HG02970 (cell line): ENCODE measurements around the gene SLC22A23.

ENCODE experiments used
- ATAC-seq: cut with Tn5 transposase; IDR thresholded peaks from one replicate; pipeline ENCODE4 v1.9.1; 2021; ENCODE audit warnings: mild to moderate bottlenecking, moderate library complexity, moderate number of reproducible peaks; ENCODE audit not compliant: unreplicated experiment, low FRiP score

Gene SLC22A23

GRCh38 chr6:3456898-3457709 is at the start of gene SLC22A23:
Gene SLC22A23, minus strand, starts transcription at chr6:3457050. Its CDS starts 491 bp downstream, at chr6:3456559.
- peak; percentile 51 for ATAC-seq

- ATAC-seq: no peak
These were observed 49.4 kb upstream of the SLC22A23 start for GRCh38 chr6:3506200-3506599.

GRCh38 chr6:3504938-3505805 is 48.3 kb upstream of the SLC22A23 start:
- no peak for ATAC-seq

GRCh38 chr6:3504354-3504753 is 47.5 kb upstream of the SLC22A23 start:
- no peak for ATAC-seq

- no peak for ATAC-seq
These were observed 45.1 kb upstream of the SLC22A23 start for GRCh38 chr6:3501826-3502500.

GRCh38 chr6:3500262-3501014 is 43.6 kb upstream of the SLC22A23 start:
- ATAC-seq: no peak

- no peak for ATAC-seq
These were observed 42.8 kb upstream of the SLC22A23 start for GRCh38 chr6:3499603-3500002.

GRCh38 chr6:3496395-3496794 is 39.5 kb upstream of the SLC22A23 start:
- no peak for ATAC-seq

- no peak for ATAC-seq
These were observed 37.7 kb upstream of the SLC22A23 start for GRCh38 chr6:3494391-3495100.

GRCh38 chr6:3490625-3490980 is 33.8 kb upstream of the SLC22A23 start:
- no peak for ATAC-seq

GRCh38 chr6:3489961-3490624 is 33.2 kb upstream of the SLC22A23 start:
- no peak for ATAC-seq

GRCh38 chr6:3489027-3489757 is 32.3 kb upstream of the SLC22A23 start:
- no peak for ATAC-seq

- no peak for ATAC-seq
These were observed 28.1 kb upstream of the SLC22A23 start for GRCh38 chr6:3484946-3485345.

GRCh38 chr6:3484192-3484591 is 27.3 kb upstream of the SLC22A23 start:
- no peak for ATAC-seq

- ATAC-seq: no peak
These were observed 26.8 kb upstream of the SLC22A23 start for GRCh38 chr6:3483675-3484074.

GRCh38 chr6:3482869-3483268 is 26.0 kb upstream of the SLC22A23 start:
- no peak for ATAC-seq

- ATAC-seq: no peak
These were observed 24.8 kb upstream of the SLC22A23 start for GRCh38 chr6:3481640-3482039.

GRCh38 chr6:3480009-3480408 is 23.2 kb upstream of the SLC22A23 start:
- no peak for ATAC-seq

GRCh38 chr6:3473773-3474172 is 16.9 kb upstream of the SLC22A23 start:
- ATAC-seq: no peak
